Measurements from ENCODE around the gene RPL36.
"Not testable (repeated sequence)": the region's sequence is repeated elsewhere in the genome, so short reads cannot be mapped to it uniquely, and the experiment has no call there.

The RPL36 gene

DNA sequence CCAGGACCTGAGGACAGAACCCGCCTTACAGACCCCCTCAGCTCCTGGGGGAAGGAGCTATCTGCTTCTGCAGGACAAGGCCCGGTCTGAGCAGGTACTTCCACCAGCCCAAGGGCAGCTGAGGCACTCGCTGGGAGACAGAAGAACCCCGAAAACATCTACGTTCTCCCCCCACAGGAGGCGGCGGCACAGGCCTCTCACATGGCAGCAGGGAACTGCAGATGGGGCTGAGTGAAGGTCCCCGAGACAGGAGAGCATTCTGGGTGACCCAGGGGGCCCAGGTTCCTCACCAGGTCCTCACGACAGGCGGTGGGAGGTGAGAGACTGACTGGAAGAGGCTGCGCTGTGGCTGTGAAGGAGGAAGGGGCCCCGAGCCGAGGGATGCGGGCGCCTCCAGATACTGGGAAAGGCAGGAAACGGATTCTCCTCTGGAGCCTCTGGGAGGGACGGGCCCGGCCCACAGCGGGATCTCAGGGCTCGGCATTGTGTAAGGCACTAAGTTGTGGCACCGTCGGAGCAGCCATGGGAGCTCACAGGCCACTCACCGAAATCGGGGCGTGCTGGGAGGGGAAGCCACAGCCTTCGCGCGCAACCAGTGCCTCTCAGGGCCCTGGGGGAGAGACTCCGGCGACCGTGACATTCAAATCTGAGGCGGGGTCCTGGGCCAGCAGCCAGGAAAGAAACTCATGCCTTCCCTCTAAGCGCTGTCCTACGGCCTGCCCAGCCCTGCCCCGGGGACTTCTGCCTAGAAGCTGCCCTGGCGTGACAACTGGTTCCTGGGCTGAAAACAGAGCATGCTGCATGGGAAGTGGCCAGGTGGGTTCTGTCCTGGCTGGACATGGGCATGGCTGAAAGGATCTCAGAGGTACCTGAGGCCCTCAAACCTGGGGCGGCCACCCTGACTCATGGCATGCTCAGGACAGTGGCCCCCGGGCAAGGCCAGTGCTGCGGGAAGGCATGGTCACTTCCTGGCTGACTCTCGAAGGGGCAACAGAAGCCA, 14.0 kb downstream of the RPL36 start:
- FAIRE-seq (no peak), DNase-seq (ENCODE audit: low spot score) (no peak)

DNA sequence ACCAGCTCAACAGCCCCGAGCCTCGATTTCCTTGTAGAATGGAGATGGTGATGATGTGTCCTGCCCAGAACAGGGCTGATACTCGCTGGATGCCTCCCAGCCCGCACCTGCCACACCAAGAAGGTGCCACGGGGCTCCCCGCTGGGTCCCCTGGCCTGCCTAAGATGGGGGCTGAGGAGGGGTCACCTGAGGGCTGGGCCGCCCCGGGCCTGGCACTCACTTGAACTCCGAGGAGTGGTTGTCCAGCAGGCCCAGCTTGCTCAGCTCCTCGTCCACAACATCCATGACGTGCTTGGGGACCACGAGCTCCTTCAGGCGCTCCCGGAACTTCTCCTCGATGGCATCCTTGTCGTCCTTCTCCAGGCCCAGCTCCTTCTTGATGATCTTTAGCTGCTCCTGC, 15.5 kb downstream of the RPL36 start:
- FAIRE-seq (no peak), DNase-seq (ENCODE audit: low spot score) (no peak)

DNA sequence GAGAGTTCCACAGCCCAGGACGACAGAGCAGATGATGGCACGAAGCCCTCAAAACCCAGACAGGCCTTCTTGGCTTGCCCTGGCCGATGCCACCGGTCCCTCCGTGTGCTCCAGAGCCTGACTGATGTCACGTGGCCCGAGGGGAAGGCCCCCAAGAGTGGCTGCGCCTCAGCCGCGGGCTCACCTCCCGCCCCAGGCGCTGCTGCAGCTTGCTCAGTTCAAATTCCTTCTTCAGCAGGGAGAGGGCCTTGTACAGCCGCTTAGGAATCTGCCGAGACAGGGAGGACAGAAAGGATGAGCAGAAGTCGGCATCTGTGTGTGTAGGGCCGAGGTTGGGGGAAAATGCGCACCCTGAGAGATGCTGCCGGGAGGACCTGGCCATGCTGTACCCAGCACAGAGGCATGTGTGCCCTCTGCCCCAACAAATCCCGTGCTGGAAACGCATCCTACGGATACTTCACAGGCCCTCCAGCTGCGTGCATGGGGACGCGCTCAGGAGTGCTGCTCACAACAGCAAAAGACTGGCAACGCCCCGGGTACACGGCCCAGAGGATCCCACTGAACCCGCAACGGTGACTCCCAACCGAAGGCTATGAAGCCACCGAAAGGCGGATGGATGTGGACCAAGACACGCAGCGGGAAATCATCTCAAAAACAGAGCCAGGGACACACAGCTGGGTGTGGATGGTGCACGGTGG, 16.9 kb downstream of the RPL36 start:
- no peak for DNase-seq (ENCODE audit: low spot score)
- FAIRE-seq, result no peak

DNA sequence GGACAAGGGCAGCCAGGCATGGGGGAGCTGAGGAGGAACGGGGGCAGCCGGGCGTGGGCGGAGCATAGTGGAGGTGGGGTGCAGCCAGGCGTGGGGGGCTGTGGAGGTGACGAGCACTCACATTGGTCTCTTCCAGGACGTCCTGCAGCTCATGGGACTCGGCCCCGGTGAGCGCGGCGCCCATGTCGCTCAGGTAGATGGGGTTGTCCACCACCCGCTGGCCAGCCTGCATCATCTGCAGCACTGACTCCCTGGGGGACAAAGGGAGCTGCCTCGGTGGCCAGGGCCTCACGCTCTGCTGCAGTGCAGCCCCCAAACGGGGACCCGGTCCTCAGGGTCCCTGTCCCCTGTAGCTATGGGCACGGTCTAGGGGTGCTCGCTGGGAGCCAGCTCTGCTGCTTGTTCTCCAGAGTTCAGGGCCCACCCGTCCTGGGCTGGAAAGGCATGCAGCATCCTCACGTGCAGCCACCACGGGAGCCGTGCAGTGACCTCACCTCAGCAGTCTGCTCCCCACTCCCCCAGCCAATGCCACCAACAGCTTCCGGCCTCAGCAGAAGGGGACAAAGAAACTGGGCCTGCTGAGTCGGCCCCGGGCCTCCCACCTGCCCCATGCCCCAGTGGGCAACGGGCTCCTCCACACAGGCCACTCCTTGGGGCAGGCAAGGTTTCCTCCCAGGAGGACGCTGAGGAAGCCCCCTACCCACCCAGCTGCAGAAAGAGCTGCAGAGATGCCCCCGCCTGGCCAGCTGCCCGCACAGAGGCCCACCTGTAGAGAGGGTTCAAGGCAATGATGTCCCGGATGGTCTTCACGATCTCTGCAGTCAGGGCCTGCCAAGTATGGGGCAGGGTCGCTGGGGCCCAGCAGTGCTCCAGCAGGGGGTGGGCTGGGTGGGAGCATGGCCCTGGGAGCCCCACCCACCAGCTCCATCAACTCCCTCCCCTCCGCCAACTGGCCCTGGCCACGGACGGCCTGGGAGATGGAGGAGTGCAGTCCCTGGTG, 17.8 kb downstream of the RPL36 start:
- no peak for FAIRE-seq

DNA sequence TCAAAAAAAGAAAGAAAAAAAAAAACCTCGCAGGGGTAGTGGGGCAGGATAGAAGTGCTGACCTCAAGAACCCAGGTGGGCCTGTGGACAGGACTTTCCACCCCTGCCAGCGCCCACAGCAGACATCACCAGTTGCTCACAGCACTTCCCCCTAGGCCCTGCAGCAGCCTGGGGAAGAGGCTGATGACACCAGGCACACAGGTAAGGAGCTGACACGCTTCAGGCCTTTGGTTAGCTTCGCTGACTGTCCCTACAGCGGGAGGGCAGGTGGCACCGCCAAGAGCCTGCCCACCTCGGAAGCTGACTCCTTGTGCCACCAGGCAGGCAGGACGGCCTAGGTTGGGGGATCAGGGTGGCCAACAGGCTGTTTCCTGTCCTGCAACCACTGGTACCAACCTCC, 20.9 kb downstream of the RPL36 start:
- DNase-seq (ENCODE audit: low spot score), result no peak
- FAIRE-seq, result no peak

More for the DNA sequence above, 17.8 kb downstream of the RPL36 start:
- DNase-seq (ENCODE audit: low spot score), result no peak

DNA sequence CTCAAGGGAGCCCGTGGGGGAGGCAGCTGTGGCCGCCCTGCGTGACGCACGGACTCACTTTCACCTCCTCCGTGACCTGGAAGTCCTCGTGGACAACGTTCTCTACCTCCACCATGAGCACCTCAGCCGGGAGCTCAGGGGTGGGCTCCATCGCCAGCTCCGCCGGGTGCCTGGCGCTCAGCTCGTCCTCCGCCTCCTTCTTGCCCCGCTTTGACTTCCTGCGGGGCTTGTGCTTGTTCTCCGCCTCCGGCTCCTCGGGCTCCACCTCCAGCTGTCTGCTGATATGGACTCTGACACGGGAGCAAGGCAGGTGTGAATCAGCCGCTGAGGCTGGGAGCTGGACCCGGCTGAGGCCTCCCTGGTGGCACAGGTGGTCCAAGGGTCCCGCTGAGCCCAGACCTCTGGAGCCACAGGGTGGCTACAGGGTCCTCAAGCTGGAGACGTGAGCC, 21.6 kb downstream of the RPL36 start:
- DNase-seq (ENCODE audit: low spot score), result no peak
- no peak for FAIRE-seq

DNA sequence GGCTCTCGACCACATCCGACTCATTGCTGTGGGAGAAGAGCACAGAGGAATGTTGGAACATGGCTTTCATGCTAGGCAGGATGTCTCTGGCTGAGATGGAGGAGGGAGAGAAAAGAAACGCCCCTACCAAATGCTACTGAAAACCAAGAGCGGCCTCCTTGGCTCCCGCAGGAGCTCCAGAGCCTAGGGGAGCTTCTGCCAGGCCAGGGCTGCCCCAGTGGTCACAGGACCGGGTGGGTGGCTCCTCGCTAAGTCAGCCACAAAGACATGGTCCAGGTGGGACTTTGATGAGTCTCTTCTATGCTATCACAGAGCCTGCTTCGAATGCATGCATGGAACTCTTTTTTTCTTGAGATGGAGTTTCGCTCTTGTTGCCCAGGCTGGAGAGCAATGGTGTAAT, 23.1 kb downstream of the RPL36 start:
- no peak for FAIRE-seq
- no peak for DNase-seq (ENCODE audit: low spot score)

DNA sequence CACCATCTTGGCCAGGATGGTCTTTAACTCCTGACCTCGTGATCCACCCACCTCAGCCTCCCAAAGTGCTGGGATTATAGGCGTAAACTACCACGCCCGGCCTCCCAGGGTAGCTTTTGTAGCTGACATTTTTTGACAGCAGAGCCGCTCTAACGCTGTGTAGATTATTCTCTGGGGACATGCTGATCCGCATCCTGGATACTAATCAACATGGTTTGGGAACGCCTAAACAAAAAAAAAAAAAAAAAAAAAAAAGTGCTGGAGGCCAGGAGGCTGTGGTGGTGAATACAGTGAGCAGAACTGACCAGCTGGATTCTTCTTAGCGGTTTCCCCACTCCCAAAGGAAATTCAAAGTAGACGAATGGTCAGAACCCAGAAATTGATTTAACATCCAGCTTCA, 24.7 kb downstream of the RPL36 start:
- FAIRE-seq, result no peak
- DNase-seq (ENCODE audit: low spot score), result no peak

DNA sequence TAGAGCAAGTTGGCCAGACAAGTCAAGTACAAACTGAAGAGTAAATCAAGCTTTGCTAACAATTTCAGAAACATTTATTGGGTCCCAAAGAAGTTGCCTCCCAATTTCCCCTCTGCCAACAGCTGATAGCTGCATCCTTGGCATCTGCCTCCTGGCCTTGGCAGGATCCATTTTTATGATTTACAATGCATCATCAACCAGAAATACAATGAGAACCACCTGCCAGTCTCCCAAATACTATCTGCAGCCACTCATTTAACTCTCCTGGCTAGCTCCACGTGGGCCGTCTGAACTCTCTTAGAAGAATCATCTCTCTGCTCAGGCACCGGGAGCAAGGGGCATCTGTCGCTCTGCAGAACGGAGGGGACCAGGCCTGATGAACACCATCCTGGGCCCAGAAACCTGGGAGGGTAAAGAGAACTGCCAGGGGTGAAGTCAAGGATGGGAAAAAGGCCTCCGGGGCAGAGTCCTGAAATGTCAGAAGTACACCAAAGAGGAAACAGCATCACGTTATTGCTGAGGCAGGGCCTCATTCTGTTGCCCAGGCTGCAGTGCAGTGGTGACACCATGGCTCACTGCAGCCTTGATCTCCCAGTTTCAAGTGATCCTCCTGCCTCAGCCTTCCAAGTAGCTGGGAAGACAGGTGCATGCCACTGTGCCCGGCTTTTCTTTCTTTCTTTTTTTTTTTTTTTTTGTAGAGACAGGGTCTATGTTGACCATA, 27.3 kb downstream of the RPL36 start:
- FAIRE-seq (no peak), DNase-seq (ENCODE audit: low spot score) (no peak)

DNA sequence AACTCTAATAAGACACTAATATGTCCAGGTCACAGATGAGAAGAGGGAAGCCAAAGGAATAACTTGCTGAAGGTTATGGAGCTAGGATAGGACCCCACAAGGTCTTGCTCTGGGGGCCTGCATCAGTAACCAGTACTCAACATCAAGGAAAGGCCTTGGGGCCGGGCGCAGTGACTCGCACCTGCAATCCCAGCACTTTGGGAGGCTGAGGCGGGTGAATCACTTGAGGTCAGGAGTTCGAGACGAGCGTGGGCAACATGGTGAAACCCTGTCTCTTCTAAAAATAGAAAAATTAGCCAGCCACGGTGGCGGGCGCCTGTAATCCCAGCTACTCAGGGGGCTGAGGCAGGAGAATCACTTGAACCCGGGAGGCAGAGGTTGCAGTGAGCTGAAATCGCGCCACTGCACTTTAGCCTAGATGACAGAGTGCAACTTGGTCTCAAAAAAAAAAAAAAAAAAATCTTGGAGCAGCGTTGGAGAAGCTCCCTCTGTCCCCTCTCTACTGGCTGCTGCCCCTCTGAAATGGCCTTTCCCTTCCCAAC, 28.0 kb downstream of the RPL36 start:
- no peak for FAIRE-seq
- DNase-seq (ENCODE audit: low spot score), result no peak

DNA sequence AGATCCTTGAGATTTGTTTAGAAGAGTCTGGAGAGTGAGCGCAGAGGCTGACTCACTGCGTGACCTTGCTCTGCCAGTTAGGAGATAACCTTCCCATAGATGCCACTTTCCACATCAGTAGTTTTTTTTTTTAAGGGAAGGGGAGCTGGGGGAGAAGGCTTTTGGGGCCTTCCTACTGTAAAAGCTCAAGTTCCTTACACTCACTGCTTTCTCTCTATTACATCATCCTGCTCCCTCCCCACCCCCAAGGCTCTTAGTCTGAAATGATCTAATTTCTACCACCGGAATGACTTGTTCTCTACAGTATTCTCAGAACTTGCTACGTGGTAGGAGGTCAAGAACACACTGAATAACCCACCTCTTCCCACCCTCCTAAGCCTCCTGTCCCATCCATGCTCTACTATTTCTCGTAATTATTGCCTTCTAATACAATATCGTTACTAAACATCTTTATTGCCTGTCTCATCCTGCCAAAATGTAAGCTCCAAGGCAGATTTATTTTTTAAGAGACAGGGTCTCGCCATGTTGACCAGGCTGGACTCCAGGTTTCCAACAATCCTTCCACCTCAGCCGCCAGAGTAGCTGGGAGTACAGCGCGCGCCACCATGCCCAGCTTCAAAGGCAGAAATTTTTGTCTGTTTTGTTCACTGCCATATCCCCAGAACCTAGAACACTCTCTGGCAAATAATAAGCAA, 28.6 kb downstream of the RPL36 start:
- FAIRE-seq (no peak), DNase-seq (ENCODE audit: low spot score) (no peak)

DNA sequence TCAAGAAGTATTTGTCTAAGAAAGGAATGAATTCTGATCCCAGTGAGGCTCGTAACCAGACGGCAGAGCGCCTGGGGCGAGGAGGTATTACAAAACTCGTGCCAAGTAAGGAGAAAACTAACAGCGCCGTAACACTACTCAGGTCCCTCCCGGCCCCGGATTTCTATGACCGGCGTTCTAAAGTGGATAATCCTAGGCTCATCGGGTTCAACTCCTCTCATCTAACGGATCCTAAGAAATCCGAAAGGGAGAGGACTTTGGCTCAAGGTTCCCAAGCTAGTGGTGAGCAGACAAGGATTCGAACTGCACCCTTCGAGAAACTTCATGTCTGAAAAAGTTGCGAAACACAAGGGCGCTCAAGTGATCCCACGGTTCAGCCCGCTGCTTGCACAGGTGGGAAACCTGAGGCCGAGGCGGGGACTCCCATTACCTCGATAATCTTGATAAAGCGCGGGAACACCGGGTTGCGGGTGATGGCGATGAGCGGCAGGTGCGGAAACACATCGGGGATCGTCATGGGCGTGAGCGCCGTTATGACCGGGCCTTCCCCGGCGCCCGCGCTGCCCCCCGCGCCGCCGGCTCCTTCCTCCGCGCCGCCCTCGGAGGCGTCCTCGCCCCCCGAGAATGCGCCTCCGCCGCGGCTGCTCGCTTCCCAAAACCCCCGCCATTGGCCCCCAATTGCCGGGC, 29.3 kb downstream of the RPL36 start:
- DNase-seq (ENCODE audit: low spot score), result no peak
- FAIRE-seq, result no peak

DNA sequence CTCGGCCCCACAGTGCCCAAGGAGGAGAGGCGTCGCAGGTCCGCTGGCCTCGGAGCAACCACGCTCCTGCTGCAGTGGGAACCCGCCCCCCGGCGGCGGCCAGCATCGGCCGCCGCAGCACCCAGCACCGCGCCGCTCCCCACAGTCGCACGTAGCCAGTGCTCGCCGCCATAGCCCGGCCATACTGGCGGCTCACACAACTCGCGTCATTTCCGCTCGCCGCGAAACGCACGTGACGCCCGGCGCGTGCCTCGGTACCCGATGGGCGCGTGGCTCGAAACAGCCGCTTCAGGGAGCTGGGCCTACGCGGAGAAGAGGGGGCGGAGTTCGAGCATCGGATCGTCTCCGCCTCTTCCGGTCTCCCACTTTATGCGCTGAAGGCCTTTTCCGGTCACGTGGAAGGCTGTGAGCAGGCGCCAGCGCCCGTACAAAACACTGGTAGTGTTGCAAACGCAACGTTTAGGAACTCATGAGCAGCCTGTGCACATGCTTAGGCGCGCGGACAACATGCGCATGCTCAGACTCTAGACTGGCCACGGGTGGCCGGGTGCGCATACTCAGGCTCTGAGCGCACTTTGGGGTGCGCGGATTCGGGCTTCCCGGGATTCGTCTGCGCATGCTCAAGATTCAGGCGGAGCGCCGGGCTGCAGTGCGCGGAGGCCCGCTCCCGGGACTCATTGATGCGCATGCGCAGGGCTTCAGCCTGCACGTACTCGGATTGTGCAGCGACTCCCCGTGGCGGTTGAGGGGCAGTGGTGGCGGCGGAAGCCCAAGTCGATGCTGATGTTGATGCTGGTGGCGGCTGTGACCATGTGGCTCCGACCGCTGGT, 30.1 kb downstream of the RPL36 start, which contains the start of the genes CATSPERD and LONP1:
Gene CATSPERD (plus strand): TSS at position 677 of the 830 bp plus-strand sequence. CDS start 101 bp downstream, at position 778.
Gene LONP1 (minus strand): TSS at position 186 of the 830 bp plus-strand sequence. CDS start 14 bp downstream, at position 172.
- FAIRE-seq (peak; percentile 20), DNase-seq (ENCODE audit: low spot score) (peak; percentile 97)

DNA sequence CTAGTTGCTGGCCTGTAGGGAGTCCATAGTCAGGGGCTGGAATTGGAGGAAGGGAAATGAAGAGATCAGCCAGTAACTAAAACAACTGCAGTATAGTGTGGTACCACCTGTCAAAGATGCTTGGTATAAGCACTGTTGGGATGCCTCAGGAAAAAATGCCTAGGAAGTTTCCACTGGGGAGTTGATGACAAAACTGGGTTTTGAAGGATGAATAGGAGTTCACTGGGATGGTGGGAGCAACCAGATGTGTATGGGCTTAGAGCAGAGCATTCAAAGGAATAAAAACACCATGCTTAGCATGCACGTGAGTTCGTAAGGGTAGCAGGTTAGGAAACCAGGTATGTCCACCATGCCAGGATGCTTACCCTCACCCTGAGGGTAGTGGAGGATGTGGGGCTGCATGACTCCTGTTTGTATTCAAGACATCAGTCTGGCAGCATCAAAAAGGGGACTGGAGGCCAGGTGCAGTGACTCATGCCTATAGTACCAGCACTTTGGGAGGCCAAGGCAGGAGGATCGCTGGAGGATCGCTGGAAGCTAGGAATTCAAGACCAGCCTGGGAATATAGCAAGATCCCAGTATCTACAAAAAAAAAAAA, 37.5 kb downstream of the RPL36 start:
- DNase-seq (ENCODE audit: low spot score), result no peak
- no peak for FAIRE-seq

DNA sequence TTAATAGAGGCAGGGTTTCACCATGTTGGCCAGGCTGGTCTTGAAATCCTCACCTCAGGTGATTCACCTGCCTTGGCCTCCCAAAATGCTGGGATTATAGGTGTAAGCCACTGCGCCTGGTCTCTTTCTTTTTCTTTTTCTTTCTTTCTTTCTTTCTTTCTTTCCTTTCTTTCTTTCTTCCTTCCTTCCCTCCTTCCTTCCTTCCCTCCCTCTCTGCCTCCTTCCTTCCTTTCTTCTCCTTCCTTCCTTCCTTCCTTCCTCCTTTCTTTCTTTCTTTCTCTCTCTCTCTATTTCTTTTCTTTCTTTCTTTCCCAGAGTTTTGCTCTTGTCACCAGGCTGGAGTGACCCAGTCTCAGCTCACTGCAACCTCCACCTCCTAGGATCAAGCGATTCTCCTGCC, 43.1 kb downstream of the RPL36 start:
- DNase-seq (ENCODE audit: low spot score); FAIRE-seq: not testable (repeated sequence)

DNA sequence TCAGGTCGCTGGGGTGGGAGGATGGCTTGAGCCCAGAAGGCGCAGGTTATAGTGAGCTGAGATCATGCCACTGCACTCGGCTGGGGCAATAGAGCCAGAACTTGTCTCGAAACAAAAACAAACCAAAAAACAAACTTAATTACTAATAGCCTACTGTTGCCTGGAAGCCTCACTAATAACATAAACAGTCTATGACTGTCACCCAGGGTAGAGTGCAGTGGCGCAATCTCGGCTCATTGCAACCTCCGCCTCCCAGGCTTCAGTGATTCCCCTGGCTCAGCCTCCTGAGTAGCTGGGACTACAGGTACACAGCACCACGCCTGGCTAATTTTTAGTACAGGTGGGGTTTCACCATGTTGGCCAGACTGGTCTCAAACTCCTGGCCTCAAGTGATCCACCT, 48.3 kb downstream of the RPL36 start:
- DNase-seq (ENCODE audit: low spot score) (no peak), FAIRE-seq (no peak)
